ENCODE measurements around the gene LINC01488. TPM values are rescaled to one million over a fixed set of nuclear protein-coding genes. Genes with fewer than 3 reads are reported as not detected.

Gene LINC01488
- total and polyA plus RNA-seq, 9 of the 15 experiments (the other 6 are each of a cell fraction or from before 2014, with no cell fraction given) = not detected

DNA sequence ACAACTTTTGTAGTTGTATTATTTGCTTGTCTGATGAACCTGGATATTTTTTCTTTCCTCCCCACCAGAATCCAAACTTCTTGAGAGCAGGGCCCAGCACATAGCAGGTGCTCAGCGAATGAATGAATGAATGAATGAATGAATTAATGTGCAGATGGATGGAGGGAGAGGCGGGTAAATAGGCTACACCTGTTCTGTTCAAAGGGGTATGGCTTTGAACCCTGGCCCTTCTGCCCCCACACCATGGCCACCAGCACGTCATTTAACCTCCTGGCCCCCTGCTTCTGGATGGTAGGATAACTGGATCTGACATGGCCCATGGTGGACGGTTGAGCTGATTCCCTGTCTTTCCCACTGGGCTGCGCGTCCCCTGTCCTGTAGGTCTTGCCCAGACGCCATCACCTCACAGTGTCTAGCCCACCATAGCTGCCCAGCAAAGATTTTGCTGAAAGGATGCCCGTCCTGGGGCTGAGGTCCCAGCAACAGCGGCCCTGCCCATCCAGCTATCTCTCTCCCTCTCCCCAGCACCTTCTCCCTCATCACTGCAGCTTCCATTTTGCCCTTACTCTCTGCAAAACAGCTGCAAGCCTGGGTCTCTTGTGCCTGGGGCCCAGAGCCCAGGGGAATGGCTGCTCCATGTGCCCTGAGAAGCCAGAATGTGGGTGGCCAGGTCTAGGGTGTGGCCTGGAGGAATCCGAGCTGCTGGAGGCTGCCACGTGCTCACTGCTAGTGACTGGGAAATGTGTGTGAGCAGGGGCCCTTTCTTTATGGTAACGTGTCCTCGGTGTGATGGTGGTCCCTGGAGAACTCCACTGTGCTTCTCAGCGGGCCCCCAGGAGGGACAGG, 49.3 kb upstream of the LINC01488 start:
- ChIA-PET POLR2A (interaction anchor here (0.6 to 1.1 kb wide), 2 partner anchors 135 to 1355 kb away, joined by 3 read pairs; no protein-coding TSS in a partner anchor), CTCF (ENCODE audit: low intra/inter-chr PET ratio) (no interaction called here)
- ATAC-seq (no peak), FAIRE-seq (no peak), DNase-seq (ENCODE audit: extremely low read depth in 1 of 4, low spot score in 3 of 4) (no peak)
- Histone ChIP-seq H3K4me2 (ENCODE audit: insufficient read depth, low read length) (no peak overlapping the region), H3K4me1 (replicated peaks in 1 of 2; ENCODE audit: control insufficient read depth in 2 of 2, insufficient read depth in 2 of 2, low read length in 2 of 2) (peaks cover 17 to 37% of the 10 kb centered on the region in 2 experiments), H3K36me3 (ENCODE audit: control insufficient read depth, insufficient read depth, low read length) (no peaks in the 10 kb centered on the region), H3K9me3 (replicated peaks; ENCODE audit: control insufficient read depth, insufficient read depth, low read depth, low read length) (no peaks in the 10 kb centered on the region), H4K20me1 (replicated peaks; ENCODE audit: control insufficient read depth, insufficient read depth, low read length) (no peaks in the 10 kb centered on the region), H3K9ac (ENCODE audit: insufficient read depth in 1 of 2, low read depth in 2 of 2, low read length in 2 of 2) (peak overlapping the region in 1 of 2 experiments; percentile 61; a peak in 1 of 4 replicates), H2AFZ (ENCODE audit: low read depth, low read length) (peak overlapping the region; percentile 6; the same call in 1 of the 2 replicates), H3K79me2 (ENCODE audit: control insufficient read depth, insufficient read depth, low read length) (no peaks in the 10 kb centered on the region), H3K27ac (ENCODE audit: extremely low read depth, low read depth, low read length) (no peak overlapping the region), H3K9me1 (ENCODE audit: control insufficient read depth, insufficient read depth, low read length) (no peaks in the 10 kb centered on the region), H3K27me3 (ENCODE audit: control insufficient read depth in 2 of 2, insufficient read depth in 2 of 2, low read length in 2 of 2) (no peaks in the 10 kb centered on the region), H3K4me3 (no peak overlapping the region)
- 53% methylated on average over 12 of the region's 14 CpGs for WGBS (ENCODE audit: insufficient coverage, low coverage, missing lambda C conversion rate)
- intact Hi-C loops (cut with micrococcal nuclease) = no loop called here
- TF ChIP-seq MAX (CRISPR knock-in tag; IDR thresholded peaks at IDR 0.05) = 0 out of 2 replicates have a peak, but pooled peaks have one; percentile 14
- TF ChIP-seq ZNF561 (CRISPR knock-in tag; conservative IDR thresholded peaks at IDR 0.05) = no peak
- no peak for TF ChIP-seq SMARCA5 (IDR thresholded peaks at IDR 0.05)
- TF ChIP-seq THRB (CRISPR knock-in tag; conservative IDR thresholded peaks at IDR 0.05) = no peak
- TF ChIP-seq FIP1L1 (IDR thresholded peaks at IDR 0.05; ENCODE audit: low read depth, low read length, poor library complexity, severe bottlenecking) = no peak
- 0 out of 2 replicates have a peak, but pooled peaks have one; percentile 38 for TF ChIP-seq MYC (IDR thresholded peaks at IDR 0.05; ENCODE audit: low read depth, low read length)
- TF ChIP-seq MYC (CRISPR knock-in tag; IDR thresholded peaks at IDR 0.05; ENCODE audit: borderline replicate concordance, low read depth) = no peak
- no peak for TF ChIP-seq NCOA1 (IDR thresholded peaks at IDR 0.05; ENCODE audit: low read depth)
- peak; percentile 94 for TF ChIP-seq ZNF24 (IDR thresholded peaks at IDR 0.05)
- TF ChIP-seq NFXL1 (CRISPR knock-in tag; IDR thresholded peaks at IDR 0.05) = no peak
- no peak for TF ChIP-seq PYGO2 (tag; IDR thresholded peaks at IDR 0.05)
- no peak for TF ChIP-seq BMI1 (IDR thresholded peaks at IDR 0.05; ENCODE audit: low read length)
- in situ Hi-C loops (cut with MboI) = no loop called here
- no TSS peak for BruUV-seq (replicated peaks)

Data from K562 (cell line).